GM18511 (cell line): ENCODE measurements around the gene LUC7L2.
A peak's percentile ranks its signal among the peaks of the same experiment; 100 is the strongest.
"Not testable (repeated sequence)": the region's sequence is repeated elsewhere in the genome, so short reads cannot be mapped to it uniquely, and the experiment has no call there.

ENCODE experiments used
- ATAC-seq: cut with Tn5 transposase; IDR thresholded peaks from one replicate; pipeline ENCODE4 v1.9.1; 2021; ENCODE audit warnings: mild to moderate bottlenecking, moderate library complexity; ENCODE audit not compliant: unreplicated experiment

LUC7L2 gene

DNA sequence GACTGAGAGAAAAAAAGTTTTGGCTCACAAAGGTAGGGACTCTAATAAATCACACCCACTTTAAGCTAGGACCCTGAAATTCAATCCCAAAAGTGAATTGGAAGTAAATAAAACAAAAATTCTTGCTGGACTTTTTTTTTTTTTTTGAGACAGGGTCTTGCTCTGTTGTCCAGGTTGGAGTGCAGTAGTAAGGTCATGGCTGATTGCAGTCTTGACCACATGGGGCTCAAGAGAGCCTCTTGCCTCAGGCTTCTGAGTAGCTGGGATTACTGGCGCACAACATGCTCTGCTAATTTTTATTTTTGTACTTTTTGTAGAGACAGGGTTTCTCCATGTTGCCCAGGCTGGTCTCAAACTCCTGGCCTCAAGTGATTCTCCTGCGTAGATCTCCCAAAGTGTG lies 5.0 kb upstream of the LUC7L2 start:
- ATAC-seq: no peak

DNA sequence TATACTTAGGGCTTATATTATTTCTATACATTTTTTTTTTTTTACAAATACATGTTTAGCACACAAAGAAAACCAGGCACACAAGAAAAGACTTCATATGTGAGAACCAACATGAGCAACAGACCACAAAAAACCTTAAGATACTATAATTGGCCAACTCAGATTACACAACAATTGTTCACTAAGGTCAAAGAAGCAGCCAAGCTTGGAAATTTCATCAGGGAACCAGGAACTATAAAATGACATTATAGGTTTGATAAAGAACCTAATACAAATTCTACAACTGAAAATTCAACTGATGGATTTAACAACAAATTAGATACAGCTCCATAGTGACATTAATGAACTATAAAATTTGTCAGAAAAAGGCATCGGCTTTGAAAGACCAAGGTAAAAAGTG lies 4.4 kb upstream of the LUC7L2 start:
- no peak for ATAC-seq

DNA sequence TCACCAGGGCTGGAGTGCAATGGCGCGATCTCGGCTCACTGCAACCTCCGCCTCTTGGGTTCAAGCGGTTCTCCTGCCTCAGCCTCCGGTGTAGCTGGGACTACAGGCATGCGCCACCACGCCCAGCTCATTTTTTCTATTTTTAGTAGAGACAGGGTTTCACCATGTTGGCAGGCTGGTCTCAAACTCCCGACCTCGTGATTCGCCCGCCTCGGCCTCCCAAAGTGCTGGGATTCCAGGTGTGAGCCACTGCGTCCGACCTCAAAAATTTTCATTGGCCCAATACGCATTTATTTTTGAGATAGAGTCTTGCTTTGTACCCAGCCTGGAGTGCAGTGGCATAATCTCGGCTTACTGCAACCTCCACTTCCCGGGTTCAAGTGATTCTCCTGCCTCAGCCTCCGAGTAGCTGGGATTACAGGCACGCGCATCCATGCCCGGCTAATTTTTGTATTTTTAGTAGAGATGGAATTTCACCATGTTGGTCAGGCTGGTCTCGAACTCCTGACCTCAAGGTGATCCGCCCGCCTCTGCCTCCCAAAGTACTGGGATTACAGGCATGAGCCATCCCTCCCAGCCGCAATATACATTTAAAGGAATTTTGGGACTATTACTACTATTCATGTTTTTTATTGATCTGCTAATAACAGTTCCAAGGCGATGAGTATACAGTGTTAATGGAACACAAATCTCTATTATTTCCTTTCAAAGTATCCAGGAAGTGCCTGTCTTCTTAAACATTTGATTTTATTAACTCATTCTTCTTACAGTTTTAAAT lies 1.8 kb upstream of the LUC7L2 start:
- not testable (repeated sequence) for ATAC-seq

DNA sequence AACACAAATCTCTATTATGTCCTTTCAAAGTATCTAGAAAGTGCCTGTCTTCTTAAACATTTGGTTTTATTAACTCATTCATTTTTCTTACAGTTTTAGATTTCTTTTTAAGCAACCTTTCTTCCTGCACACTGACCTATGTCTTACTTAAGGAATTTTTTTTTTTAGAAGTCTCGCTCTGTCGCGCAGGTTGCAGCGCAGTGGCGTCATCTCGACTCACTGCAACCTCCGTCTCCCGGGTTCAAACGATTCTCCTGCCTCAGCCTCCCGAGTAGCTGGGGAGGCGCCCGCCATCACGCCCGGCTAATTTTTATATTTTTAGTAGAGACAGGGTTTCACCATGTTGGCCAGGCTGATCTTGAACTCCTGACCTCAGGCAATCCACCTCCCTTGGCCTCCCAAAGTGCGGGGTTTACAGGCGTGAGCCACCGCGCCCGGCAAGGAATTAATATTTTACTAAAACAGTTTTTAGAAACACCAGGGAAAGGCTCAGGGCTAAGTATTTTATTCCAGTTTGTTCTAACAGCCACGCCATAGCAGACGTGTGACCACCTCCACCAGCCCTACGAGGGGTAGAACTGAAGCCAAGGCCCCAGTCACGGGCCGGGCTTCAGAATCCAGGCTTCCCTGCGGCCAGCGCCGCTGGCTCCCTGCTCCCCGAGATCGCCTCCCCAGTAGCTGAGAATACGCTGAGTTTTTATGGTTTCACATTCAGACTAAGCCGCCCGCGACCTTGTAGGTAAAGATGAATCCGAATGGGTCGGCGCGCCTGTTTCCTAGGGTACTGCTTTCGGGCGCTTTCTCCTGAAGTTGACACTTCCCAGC lies 941 bp upstream of the LUC7L2 start:
- ATAC-seq: peak; percentile 25

DNA sequence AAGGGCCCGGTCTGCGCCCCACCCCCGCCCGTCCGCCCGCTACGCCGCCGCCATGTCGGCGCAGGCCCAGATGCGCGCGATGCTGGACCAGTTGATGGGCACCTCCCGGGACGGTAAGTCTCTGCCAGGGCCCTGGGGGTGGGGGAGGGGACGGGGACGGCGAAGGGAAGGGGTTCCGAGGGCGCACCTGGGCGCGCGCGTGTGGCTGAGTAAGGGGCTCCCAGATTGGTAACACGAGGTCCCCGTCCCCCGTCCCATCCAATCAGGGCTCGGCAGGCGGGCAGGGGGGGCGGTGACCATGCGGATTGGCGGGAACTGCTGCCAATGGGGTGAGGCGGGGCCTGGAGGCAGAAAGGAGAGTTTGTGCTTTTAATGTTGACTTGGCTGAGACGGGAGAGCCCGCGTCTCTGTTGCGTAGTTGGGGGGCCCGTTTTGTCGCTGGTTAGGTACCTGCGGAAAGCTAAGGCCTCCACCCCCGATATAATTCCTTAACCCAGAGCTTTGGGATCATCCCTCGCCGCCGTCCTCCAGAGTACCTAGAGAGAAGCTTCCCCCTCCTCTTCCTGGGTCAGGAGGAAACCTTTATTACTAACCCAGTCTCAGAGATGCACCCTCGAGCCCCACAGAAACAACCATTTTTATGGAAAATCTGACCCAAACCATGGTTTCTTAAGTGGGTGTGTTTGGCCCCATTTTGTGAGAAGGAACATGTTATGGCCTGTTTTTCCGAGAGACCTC lies 685 bp downstream of the LUC7L2 start:
- ATAC-seq: peak; percentile 79

DNA sequence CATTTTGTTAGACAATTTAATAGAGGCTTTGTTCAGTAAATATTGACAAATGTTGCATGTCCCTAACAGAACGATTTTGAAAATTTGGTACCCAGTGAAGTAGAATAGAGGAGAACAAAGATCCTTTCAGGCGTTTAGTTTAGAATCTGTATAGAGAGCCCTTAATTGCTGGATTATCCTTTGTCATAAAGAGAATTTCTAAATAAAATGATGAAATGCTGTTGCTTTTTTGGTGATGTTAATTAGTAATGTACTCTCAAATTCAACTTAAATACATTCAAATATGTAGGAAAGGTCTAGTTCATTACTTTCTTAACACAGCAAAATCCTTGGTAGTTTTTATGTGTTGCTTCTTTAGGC lies 1.2 kb downstream of the LUC7L2 start:
- ATAC-seq: no peak

DNA sequence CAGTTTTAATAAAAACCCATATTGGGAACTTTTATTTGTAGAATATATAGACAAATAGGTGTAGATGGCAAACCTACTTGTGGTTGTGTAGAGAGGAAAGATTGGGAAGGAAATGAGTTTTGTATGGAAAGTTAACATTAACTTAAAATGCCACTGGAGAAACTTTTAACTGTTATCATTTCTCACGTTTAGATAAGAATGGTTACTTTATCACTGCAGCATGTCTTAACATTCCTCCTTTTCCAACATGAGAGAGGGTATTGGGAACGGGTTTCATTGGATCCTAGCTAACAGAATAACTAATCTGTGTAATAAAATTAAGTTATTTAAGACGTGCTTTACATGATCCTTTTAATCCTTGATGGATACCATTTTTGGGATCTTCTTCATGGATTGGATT lies 1.8 kb downstream of the LUC7L2 start:
- no peak for ATAC-seq

DNA sequence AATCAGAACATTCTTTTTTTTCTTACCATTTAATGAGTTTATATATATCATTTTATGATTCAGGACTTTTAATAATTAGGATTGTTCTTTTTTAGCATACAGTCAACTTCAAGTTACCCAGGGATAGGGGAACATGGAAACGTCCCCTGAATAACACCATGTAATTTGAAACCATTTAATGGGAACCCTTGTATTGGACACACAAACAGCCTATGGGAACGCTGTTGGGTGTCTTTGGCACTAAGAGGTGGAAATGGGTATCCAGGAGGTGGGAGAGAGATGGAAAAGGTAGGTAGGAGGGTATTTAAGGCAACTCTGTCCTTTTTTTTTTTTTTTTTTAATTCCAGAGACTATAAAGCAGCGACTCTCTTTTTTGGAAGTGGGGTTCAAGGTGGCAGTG lies 2.6 kb downstream of the LUC7L2 start:
- no peak for ATAC-seq

DNA sequence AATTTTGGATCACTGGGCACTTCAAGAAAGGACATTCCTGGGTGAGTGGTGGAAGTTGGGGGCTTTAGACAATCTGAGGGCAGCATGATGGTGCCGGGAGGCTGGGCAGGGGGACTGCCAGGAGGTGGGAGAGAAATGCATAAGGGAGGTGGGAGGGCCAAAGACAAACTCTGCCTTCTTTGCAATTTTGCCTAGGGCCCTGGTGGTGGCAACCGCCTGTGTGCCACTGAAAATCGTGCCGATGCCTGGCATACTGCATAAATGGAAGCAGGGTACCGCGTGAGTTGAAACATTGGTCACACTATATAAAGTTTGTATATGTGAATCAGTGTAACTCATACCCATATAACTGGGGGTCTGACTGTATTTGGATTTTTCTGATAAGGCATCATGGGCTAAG lies 3.3 kb downstream of the LUC7L2 start:
- no peak for ATAC-seq

DNA sequence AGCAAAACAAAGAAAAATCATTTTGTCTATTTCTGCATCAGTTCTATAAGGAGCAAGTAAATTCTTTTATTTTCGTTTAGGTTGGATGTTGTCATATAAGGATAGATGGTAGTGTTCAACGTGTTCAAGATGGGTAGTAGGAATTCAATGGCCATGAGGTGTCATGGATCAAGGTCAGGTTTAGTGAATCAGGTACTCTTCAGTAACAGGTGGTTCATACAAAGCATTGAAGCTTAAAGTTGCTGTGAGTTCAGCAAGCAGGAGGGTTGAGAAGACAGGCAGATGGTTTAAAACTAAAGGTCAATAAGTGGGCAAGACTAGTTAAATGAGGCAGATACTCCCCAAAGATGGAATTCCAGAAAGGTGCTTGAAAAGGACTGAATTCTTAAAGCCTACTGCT lies 5.6 kb downstream of the LUC7L2 start:
- ATAC-seq: no peak

DNA sequence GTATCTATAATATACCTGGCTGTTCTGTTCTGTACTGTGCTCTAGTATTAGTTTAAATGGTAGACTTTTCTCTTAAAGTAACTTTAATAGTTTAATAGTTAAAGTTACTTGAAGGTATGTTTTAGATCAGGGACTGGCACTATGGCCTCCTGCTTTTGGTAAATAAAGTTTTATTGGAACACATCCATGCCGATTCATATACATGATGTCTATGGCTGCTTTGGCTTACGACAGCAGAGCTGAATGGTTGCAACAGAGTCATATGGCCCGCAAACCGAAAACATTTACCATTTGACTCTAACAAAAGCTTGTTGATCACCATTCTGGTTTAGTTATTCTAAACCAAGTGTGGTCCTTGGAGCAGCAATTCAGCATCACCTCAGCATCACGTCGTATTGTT lies 6.7 kb downstream of the LUC7L2 start:
- no peak for ATAC-seq

DNA sequence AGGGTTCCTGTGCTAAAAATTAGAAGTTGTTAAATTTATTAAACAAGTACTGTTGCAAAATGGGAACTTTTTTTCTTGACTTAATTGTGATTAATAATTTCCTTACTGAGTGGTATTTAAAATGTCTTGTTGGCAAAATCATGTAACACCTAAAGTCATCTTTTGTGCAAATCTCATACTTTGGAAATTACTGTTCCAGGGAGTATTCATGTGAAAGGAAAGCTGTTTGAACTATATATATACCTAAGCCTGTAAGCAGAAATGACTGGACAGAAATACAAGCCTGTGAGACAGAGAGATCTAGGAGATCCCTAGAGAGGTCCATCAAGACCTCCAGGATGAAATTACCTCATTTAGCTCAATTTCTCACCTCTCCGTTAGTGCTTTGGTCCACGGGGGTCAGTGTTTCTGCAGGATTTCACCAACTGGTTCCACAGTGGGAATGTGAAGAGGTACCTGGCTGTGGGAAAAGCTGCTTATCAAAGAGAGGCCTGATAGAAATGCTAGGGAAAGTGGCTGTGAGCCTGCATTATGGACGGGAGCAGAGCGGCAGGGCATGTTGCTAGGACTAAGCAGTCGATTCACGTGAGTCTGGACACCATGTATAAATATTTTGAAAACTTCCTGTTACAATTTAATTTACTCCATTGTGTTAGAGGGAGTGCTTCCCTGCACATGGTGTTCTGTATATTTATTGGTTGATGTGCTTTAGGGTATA lies 7.9 kb downstream of the LUC7L2 start:
- no peak for ATAC-seq

DNA sequence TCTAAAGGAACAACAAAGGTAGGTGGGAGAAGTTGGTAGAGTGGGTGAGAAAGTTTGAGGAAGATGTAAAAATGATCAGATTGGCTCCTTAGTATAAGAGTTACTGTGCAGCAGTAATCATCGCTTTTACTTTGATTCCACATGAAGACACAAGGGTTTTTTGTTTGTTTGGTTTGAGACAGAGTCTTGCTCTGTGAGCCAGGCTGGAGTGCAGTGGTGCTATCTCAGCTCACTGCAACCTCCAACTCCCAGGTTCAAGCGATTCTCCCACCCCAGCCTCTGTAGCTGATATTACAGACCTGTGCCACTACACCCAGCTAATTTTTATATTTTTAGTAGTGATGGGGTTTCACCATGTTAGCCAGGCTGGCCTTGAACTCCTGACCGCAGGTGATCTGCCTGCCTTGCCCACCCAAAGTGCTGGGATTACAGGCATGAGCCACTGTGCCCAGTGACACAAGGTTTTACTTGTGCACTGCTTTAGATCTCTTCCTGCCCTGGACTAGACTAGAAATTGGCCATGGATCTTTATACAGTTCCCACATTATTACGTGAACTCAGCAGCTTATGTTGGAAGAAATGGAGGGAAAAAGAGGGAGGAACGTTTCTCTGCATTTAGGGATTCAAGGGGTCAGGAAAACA lies 10.7 kb downstream of the LUC7L2 start:
- no peak for ATAC-seq

DNA sequence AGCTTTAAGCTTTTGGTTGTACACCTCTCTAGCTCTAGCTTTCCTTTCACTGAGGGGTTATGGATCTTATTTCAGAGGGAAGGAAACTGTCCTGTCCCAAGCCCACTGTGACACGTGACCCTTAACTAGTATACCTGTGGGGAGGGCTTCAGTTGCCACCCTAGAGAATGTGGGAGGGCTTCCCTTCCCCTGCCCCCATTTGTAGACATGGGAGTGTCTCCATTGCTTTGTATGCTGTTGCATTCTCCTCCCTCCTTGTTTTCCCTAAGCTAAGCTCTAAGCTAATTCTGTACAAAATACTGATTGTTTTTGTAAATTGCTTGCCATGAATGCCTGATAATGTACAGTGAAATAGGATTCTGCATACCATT lies 11.2 kb downstream of the LUC7L2 start:
- ATAC-seq: no peak

DNA sequence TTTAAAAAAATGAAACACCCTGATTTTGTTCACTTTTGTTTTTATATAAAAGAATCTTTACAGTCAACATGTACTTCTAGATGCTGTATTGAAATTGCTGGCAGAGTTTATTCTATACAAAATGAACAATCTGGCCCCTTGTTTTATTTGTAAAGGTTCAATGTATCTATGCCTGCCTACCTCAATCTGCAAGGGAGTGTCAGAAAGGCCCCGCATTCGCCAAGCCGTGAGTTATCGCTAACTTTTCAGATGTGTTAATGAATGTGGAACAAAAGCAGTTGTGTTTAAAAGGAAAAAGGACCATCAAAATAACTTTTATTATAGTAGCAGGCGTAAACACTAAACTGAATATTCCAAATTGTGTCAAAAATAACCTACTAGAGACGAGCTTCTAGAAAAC lies 14.6 kb downstream of the LUC7L2 start:
- no peak for ATAC-seq

DNA sequence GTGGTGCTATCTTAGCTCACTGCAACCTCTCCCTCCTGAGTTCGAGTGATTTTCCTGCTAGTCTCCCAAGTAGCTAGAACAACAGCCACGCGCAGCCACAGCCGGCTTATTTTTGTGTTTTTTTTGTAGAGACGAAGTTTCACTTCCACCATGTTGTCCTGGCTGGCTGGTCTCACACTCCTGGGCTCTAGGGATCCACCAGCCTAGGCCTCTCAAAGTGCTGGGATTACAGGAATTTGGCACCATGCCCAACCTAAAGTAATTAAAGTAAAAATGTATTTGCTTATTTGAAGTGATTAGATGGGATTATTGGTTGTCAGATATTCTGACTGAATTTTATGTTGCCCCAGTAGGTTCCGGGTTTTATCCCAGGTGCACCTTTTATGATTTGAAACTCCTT lies 22.7 kb downstream of the LUC7L2 start:
- no peak for ATAC-seq

DNA sequence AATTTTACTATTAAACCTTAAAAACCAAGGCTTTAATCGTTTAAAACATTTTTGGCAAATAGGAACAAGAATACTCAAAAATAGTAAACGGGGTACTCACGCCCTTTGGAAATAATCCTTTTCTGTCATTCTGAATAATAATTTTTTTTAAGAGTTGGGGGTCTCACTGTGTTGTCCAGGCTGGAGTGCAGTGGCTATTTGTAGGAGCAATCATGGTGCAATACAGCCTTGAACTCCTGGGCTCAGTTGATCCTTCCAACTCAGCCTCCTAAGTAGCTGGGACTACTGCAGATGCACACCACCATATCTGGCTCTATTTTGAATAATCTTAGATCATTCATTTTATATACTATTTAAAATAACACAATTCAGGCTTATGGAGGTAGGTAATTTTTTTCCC lies 24.9 kb downstream of the LUC7L2 start:
- no peak for ATAC-seq

DNA sequence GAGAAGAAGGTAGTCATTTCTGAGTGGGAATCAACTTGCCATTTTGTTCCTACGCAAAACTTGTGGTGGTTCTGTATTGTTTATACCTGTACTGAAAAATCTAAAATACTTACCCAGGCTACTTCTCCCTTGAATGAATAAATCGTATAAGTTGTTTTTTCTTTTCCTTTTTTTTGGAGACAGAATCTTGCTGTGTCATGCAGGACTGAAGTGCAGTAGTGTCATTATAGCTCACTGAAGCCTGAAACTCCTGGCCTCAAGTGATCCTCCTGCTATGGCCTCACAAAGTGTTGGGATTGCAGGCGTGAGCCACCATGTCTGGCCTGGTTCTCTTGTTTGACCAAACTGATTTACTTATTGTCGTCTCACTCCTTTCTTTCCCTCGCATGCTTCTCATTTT lies 27.9 kb downstream of the LUC7L2 start:
- no peak for ATAC-seq

DNA sequence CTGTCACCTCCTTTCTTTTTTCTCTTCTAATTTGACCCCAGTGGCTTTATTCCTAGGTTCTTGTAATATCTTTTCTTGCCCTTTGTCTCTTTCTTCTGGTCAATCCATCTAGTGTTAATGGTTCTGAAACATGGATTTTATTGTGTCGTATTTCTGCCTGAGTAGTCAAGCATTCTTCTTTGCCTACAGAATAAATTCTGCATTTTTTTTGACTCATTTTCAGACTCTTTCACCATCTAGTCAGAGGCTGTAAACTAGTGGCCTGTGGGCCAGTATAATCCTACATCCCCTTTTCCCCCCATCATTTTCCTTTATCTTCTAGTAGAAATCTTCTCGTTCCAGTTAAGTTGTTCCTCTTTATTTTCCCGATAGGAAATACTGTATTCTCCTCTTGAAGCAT lies 29.4 kb downstream of the LUC7L2 start:
- ATAC-seq: no peak

DNA sequence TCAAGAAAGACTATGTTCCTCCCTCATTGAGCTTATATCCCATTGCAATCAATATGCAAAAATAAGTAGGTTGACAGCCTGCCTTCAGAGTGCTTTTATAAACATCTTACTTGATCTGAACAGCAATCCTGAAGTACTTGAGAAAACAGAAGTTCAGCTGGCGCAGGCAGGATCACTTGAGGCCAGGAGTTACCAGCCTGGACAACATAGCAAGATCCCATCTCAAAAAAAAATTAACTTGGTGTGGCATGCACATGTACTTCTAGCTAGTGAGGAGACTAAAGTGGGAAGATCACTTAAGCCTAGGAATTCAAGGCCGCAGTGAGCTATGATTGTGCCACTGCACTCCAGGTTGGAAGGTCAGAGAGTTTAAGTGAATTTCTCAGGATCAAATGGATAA lies 30.1 kb downstream of the LUC7L2 start:
- ATAC-seq: no peak
